DND-41 (cell line): ENCODE measurements around the gene TXLNA.
"Not testable (repeated sequence)": the region's sequence is repeated elsewhere in the genome, so short reads cannot be mapped to it uniquely, and the experiment has no call there.

Source experiments
- ATAC-seq: fragments of 200-7000 bp; cut with Tn5 transposase; 3 replicates; pipeline ENCODE4 v1.9.1; 2021; ENCODE audit warnings: low read depth; ENCODE audit not compliant: insufficient read depth
- DNase-seq: peaks from one replicate; pipeline ENCODE4 v3.0.0-alpha.2; 2020
- H2AFZ ChIP-seq: 2 replicates; pipeline ENCODE4 v1.6.0; 2012; ENCODE audit warnings: low read depth, low read length
- H3K27ac ChIP-seq: 2 replicates; pipeline ENCODE4 v1.5.1; 2012; ENCODE audit warnings: low read length, inconsistent platforms
- H3K27me3 ChIP-seq: fragments of 200-600 bp; sonication (generic); 2 replicates; pipeline ENCODE4 v1.6.0; 2012; ENCODE audit warnings: low read length, mild to moderate bottlenecking, inconsistent platforms; ENCODE audit not compliant: insufficient read depth, poor library complexity
- H3K36me3 ChIP-seq: 2 replicates; pipeline ENCODE4 v1.5.1; 2012; ENCODE audit warnings: low read length, inconsistent platforms; ENCODE audit not compliant: insufficient read depth
- H3K4me1 ChIP-seq: 2 replicates; pipeline ENCODE4 v1.5.1; 2012; ENCODE audit warnings: mild to moderate bottlenecking, low read length; ENCODE audit not compliant: insufficient read depth
- H3K4me2 ChIP-seq: 2 replicates; pipeline ENCODE4 v1.6.0; 2012; ENCODE audit warnings: mild to moderate bottlenecking, moderate library complexity, low read length, inconsistent platforms; ENCODE audit not compliant: insufficient read depth
- H3K4me3 ChIP-seq, 2 experiments: fragments of 200-600 bp in 1 of 2; shearing (Covaris generic) in 1 of 2; 2 replicates each; pipeline ENCODE4 v1.5.1; 2012 to 2016; ENCODE audit warnings: inconsistent platforms in 2 of 2, low read length in 2 of 2, mild to moderate bottlenecking in 2 of 2, low read depth in 1 of 2, moderate library complexity in 1 of 2
- H3K79me2 ChIP-seq: 2 replicates; pipeline ENCODE4 v1.6.0; 2012; ENCODE audit warnings: low read length, inconsistent platforms; ENCODE audit not compliant: insufficient read depth
- H3K9ac ChIP-seq: 2 replicates; pipeline ENCODE4 v1.6.0; 2012; ENCODE audit warnings: low read depth, mild to moderate bottlenecking, inconsistent platforms, low read length, moderate library complexity
- H3K9me3 ChIP-seq: 2 replicates; pipeline ENCODE4 v1.5.1; 2012; ENCODE audit warnings: low read length, moderate library complexity, mild to moderate bottlenecking, inconsistent platforms; ENCODE audit not compliant: insufficient read depth, severe bottlenecking
- H4K20me1 ChIP-seq: 2 replicates; pipeline ENCODE4 v1.6.0; 2012; ENCODE audit warnings: low read length; ENCODE audit not compliant: insufficient read depth
- EZH2 ChIP-seq: IDR thresholded peaks from 3 replicates; pipeline ENCODE4 v1.6.1; 2012; ENCODE audit warnings: borderline replicate concordance, low read depth, mild to moderate bottlenecking, moderate library complexity, low read length, inconsistent platforms; ENCODE audit not compliant: severe bottlenecking
- TF ChIP-seq, protein P1 (sequence below): IDR thresholded peaks from 2 replicates; pipeline ENCODE4 v1.5.1; 2012; ENCODE audit warnings: borderline replicate concordance, low read length, moderate library complexity, mild to moderate bottlenecking; ENCODE audit not compliant: poor library complexity, severe bottlenecking; ENCODE audit errors: extremely low read depth

Gene TXLNA

DNA sequence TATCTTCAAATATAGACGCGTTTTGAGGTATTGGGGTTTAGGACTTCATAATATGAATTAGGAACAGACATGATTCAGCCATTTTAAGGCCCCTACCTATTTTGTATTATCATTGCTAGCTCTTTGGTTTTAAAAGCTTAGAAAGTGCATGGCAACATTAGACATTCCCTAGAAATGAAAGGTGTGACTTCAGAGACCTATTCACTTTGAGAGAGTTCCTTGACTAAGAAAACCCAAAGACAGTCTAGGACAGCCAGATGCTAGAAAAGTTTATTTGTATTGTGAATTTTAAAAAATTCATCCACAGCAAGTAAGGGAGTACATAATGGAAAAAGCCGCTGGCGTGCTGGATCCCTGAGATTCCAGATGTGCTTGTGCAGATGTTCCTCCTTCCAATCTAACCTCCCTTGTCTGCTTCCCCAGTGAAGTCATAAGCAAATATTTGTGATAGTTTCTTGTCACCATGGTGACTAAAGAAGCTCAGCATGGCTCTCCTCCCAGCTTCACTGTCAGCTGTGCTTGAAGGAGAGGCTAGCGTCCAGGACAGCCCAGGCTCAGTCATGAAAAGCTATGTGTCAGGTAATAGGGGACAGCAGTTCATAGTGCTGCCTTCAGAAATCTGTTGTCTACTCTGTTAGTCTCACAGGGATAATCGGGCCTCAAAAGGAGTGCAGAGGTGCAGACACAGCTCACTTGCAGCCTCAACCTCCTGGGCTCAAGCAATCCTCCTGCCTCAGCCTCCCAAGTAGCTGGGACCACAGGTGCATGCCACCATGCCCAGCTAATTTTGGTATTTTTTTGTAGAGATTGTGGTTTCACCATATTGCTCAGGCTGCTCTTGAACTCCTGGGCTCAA is 36.8 kb upstream of the TXLNA start:
- no peak overlapping the region for H3K4me3 ChIP-seq

DNA sequence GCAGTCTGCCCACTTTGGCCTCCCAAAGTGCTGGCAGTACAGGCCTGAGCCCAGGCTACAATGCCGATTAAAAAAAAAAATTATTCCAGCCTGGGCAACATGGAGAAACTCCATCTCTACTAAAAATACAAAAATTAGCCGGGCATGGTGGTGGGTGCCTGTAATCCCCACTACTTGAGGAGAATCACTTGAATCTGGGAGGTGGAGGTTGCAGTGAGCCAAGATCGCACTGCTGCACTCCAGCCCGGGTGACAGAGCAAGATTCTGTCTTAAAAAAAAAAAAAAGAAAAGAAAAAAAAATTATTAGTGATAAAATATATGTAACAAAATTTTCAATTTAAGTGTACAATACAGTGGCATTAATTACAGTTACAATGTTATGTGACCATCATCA is 36.2 kb upstream of the TXLNA start:
- H3K4me2 ChIP-seq, H3K9me3 ChIP-seq, H3K4me1 ChIP-seq, H3K4me3 ChIP-seq, ATAC-seq, DNase-seq, H2AFZ ChIP-seq, H3K27me3 ChIP-seq, H3K9ac ChIP-seq, H3K27ac ChIP-seq: not testable (repeated sequence)
- Histone ChIP-seq H3K79me2 (peaks cover 99% of the 10 kb centered on the region), H4K20me1 (peaks cover 52% of the 10 kb centered on the region; the same call in 1 of the 2 replicates), H3K36me3 (peaks cover 10% of the 10 kb centered on the region)

More for the DNA sequence above, 36.8 kb upstream of the TXLNA start:
- peaks cover 5% of the 10 kb centered on the region for H3K36me3 ChIP-seq
- H3K9me3 ChIP-seq, result peaks cover 5% of the 10 kb centered on the region
- H3K4me1 ChIP-seq, result peaks cover 16% of the 10 kb centered on the region
- H3K9ac ChIP-seq, result no peak overlapping the region
- H2AFZ ChIP-seq, result no peak overlapping the region
- no peaks in the 10 kb centered on the region for H3K27me3 ChIP-seq
- no peak overlapping the region for H3K27ac ChIP-seq
- H4K20me1 ChIP-seq, result peaks cover 52% of the 10 kb centered on the region; the same call in 1 of the 2 replicates
- no peak for ATAC-seq
- TF ChIP-seq EZH2, result no peak
- TF ChIP-seq, protein P1, sequence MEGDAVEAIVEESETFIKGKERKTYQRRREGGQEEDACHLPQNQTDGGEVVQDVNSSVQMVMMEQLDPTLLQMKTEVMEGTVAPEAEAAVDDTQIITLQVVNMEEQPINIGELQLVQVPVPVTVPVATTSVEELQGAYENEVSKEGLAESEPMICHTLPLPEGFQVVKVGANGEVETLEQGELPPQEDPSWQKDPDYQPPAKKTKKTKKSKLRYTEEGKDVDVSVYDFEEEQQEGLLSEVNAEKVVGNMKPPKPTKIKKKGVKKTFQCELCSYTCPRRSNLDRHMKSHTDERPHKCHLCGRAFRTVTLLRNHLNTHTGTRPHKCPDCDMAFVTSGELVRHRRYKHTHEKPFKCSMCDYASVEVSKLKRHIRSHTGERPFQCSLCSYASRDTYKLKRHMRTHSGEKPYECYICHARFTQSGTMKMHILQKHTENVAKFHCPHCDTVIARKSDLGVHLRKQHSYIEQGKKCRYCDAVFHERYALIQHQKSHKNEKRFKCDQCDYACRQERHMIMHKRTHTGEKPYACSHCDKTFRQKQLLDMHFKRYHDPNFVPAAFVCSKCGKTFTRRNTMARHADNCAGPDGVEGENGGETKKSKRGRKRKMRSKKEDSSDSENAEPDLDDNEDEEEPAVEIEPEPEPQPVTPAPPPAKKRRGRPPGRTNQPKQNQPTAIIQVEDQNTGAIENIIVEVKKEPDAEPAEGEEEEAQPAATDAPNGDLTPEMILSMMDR, result no peak
- H3K4me2 ChIP-seq, result no peak overlapping the region
- peaks cover 98% of the 10 kb centered on the region for H3K79me2 ChIP-seq
- no peak for DNase-seq

DNA sequence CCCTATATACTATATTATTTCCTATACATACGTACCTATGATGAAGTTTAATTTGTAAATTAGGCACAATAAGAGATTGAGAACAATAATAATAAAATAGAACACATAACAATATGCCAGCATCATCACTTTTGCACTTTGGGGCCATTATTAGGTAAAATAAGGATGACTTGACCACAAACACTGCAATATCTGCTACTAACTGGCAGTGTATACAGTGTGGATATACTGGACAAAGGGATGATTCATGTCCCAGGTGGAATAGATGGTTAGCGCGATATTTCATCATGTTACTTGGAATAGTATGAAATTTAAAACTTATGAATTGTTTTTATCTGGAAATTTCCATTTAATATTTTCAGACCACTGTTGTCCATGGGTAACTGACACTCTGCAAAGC is 35.4 kb upstream of the TXLNA start:
- Histone ChIP-seq H2AFZ (no peak overlapping the region), H3K4me2 (no peak overlapping the region), H3K27ac (no peak overlapping the region), H3K9me3 (peaks cover 8% of the 10 kb centered on the region), H3K36me3 (peaks cover 10% of the 10 kb centered on the region), H3K79me2 (peaks cover 99% of the 10 kb centered on the region), H3K4me3 (no peak overlapping the region), H3K27me3 (no peaks in the 10 kb centered on the region), H3K9ac (no peak overlapping the region), H3K4me1 (peaks cover 2% of the 10 kb centered on the region; the same call in 1 of the 2 replicates), H4K20me1 (peaks cover 46% of the 10 kb centered on the region; the same call in 1 of the 2 replicates)
- no peak for DNase-seq
- ATAC-seq, result no peak
- TF ChIP-seq, protein P1, result no peak
- TF ChIP-seq EZH2, result no peak

DNA sequence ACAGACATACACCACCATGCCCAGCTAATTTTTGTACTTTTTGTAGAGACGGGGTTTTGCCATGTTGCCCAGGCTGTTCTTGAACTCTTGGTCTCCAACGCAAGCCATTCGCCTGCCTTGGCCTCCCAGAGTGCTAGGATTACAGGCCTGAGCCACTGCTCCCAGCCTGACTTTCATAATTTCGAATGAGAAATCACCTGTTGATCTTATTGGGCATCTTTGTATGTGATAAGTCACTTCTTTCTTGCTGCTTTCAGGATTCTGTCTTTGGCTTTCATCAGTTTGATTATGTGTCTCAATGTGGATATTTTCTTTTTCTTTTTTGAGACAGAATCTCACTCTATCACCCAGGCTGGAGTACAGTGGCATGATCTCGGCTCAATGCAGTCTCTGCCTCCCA is 31.7 kb upstream of the TXLNA start:
- H2AFZ ChIP-seq, H3K4me2 ChIP-seq, H3K27me3 ChIP-seq, H3K27ac ChIP-seq, H3K4me1 ChIP-seq, H3K9ac ChIP-seq, DNase-seq, H3K4me3 ChIP-seq, H3K9me3 ChIP-seq, ATAC-seq: not testable (repeated sequence)
- H4K20me1 ChIP-seq, result peaks cover 41% of the 10 kb centered on the region; the same call in 1 of the 2 replicates
- peaks cover 10% of the 10 kb centered on the region for H3K36me3 ChIP-seq
- H3K79me2 ChIP-seq, result peaks cover 98% of the 10 kb centered on the region
